Endothelial cell of umbilical vein (primary cell): ENCODE results near the gene CTNNA2. TPM values are rescaled to one million over a fixed set of nuclear protein-coding genes. Genes with fewer than 3 reads are reported as not detected.

Experiments used
- BruUV-seq: library from RNA; stranded (reverse); fragments of 400-500 nt; replicated peaks from 2 replicates; lab custom pipeline; 2021; lab: Mats Ljungman, UMichigan
- CTCF ChIA-PET: fragments of 300-600, 350-600 bp; sonication (Branson Sonifier 250); formaldehyde crosslinking; loops from one replicate; lab custom pipeline; 2021; ENCODE audit warnings: antibody characterized with exemption, inconsistent platforms; lab: Charles Lee
- POLR2A ChIA-PET: fragments of 300-600, 350-600 bp; sonication (Branson Sonifier 250); formaldehyde crosslinking; loops from one replicate; lab custom pipeline; 2021; ENCODE audit warnings: antibody characterized with exemption, inconsistent platforms; lab: Charles Lee
- DNase-seq: peaks from one replicate; pipeline ENCODE4 v3.0.0-alpha.2; 2011; ENCODE audit warnings: low read depth, low spot score
- FAIRE-seq: peaks from 2 replicates; lab custom pipeline; 2011; peaks lifted over from hg19 to GRCh38; lab: Jason Lieb, UNC
- H2AFZ ChIP-seq: 2 replicates; pipeline ENCODE4 v1.6.0; 2012; ENCODE audit warnings: low read depth, low read length, control low read depth, inconsistent platforms
- H3K27ac ChIP-seq: 2 replicates; pipeline ENCODE4 v1.5.1; 2011; ENCODE audit warnings: low read depth, mild to moderate bottlenecking, control low read depth, low read length, moderate library complexity; ENCODE audit not compliant: insufficient read depth
- H3K27me3 ChIP-seq, 2 experiments: 2 replicates each; pipeline versions ENCODE4 v1.6.0 to v1.6.1; 2011; ENCODE audit warnings: low read length in 2 of 2, mixed read lengths in 1 of 2; ENCODE audit not compliant: control insufficient read depth in 2 of 2, insufficient read depth in 2 of 2
- H3K36me3 ChIP-seq, 2 experiments: 2 replicates in 1 of 2; 3 replicates in 1 of 2; pipeline ENCODE4 v1.5.1; 2011; ENCODE audit warnings: low read length in 2 of 2, mild to moderate bottlenecking in 1 of 2, moderate library complexity in 1 of 2; ENCODE audit not compliant: control insufficient read depth in 2 of 2, insufficient read depth in 2 of 2; ENCODE audit errors: extremely low read depth in 1 of 2
- H3K4me1 ChIP-seq: 3 replicates; pipeline ENCODE4 v1.5.1; 2011; ENCODE audit warnings: mild to moderate bottlenecking, low read length; ENCODE audit not compliant: control insufficient read depth, insufficient read depth; ENCODE audit errors: extremely low read depth
- H3K4me2 ChIP-seq: 2 replicates; pipeline ENCODE4 v1.6.1; 2011; ENCODE audit warnings: low read length, control low read depth, mixed read lengths; ENCODE audit not compliant: insufficient read depth
- H3K4me3 ChIP-seq, 3 experiments: fragments of 200-600 bp in 1 of 3; sonication (generic), shearing (Covaris generic) in 1 of 3; replicated peaks in 1 of 3; 2 replicates each; pipeline ENCODE4 v1.5.1; 2011 to 2016; ENCODE audit warnings: control low read depth in 3 of 3, low read length in 3 of 3, mild to moderate bottlenecking in 2 of 3, inconsistent platforms in 1 of 3, low read depth in 1 of 3, moderate library complexity in 1 of 3; ENCODE audit not compliant: insufficient read depth in 1 of 3
- H3K79me2 ChIP-seq: 2 replicates; pipeline ENCODE4 v1.6.0; 2012; ENCODE audit warnings: low read length, inconsistent platforms; ENCODE audit not compliant: control insufficient read depth, insufficient read depth
- H3K9ac ChIP-seq: replicated peaks from 2 replicates; pipeline ENCODE3; 2011; ENCODE audit warnings: low read length, control low read depth; ENCODE audit not compliant: insufficient read depth; ENCODE audit errors: extremely low read depth
- H3K9me1 ChIP-seq: replicated peaks from 3 replicates; pipeline ENCODE4 v1.6.0; 2011; ENCODE audit warnings: mild to moderate bottlenecking, low read length; ENCODE audit not compliant: control insufficient read depth, insufficient read depth; ENCODE audit errors: extremely low read depth
- H3K9me3 ChIP-seq: replicated peaks from 2 replicates; pipeline ENCODE4 v1.5.1; 2012; ENCODE audit warnings: low read length, inconsistent platforms; ENCODE audit not compliant: control insufficient read depth, insufficient read depth
- H4K20me1 ChIP-seq: replicated peaks from 2 replicates; pipeline ENCODE3; 2011; ENCODE audit warnings: mild to moderate bottlenecking, low read length; ENCODE audit not compliant: control insufficient read depth, insufficient read depth; ENCODE audit errors: extremely low read depth
- EZH2 ChIP-seq: IDR thresholded peaks from 2 replicates; pipeline ENCODE4 v1.6.1; 2012; ENCODE audit warnings: borderline replicate concordance, low read depth, mild to moderate bottlenecking, moderate library complexity, low read length, inconsistent platforms; ENCODE audit not compliant: severe bottlenecking
- FOS ChIP-seq: IDR thresholded peaks from 2 replicates; pipeline ENCODE4 v1.6.1; 2011; ENCODE audit warnings: mild to moderate bottlenecking, low read length, moderate library complexity, borderline replicate concordance; ENCODE audit not compliant: insufficient read depth
- GATA2 ChIP-seq: IDR thresholded peaks from 2 replicates; pipeline ENCODE4 v1.7.0; 2011; ENCODE audit warnings: low read depth, mild to moderate bottlenecking, moderate library complexity, mixed read lengths, low read length; ENCODE audit not compliant: insufficient read length, insufficient read depth
- JUN ChIP-seq: IDR thresholded peaks from 2 replicates; pipeline ENCODE4 v1.6.1; 2011; ENCODE audit warnings: borderline replicate concordance, low read depth; ENCODE audit not compliant: insufficient read length, insufficient read depth
- MYC ChIP-seq: IDR thresholded peaks from one replicate; pipeline ENCODE4 v1.6.1; 2011; ENCODE audit warnings: mild to moderate bottlenecking, low read depth, low read length
- POLR2A ChIP-seq: IDR thresholded peaks from 2 replicates; pipeline ENCODE4 v1.6.1; 2012; ENCODE audit warnings: low read depth, mild to moderate bottlenecking, control low read depth, low read length
- POLR2AphosphoS5 ChIP-seq: IDR thresholded peaks from 2 replicates; pipeline ENCODE4 v1.6.1; 2012; ENCODE audit warnings: low read depth, mild to moderate bottlenecking, control low read depth, low read length, moderate library complexity; ENCODE audit not compliant: insufficient read depth
- dilution Hi-C: fragments of 300-500 bp; cut with MboI; formaldehyde crosslinking; loops from one replicate; pipeline ENCODE4 v1.15.0; 2019; ENCODE audit warnings: low sequenced_read_pairs; ENCODE audit not compliant: extremely low pct_ligation_motif_present
- intact Hi-C: fragments of 100-400 bp; cut with micrococcal nuclease; formaldehyde crosslinking; loops from one replicate; pipeline ENCODE4 v1.10.0; 2022
- polyA plus RNA-seq, 4 experiments: library from polyadenylated mRNA; depleted of rRNA in 3 of 4; stranded (reverse) in 3 of 4; unstranded in 1 of 4; fragments of >200 nt; gene quantifications; 2 replicates each; pipeline versions ENCODE4 v1.2.1 to v1.2.3, GENCODE V29; 2011 to 2012; ENCODE audit warnings: missing spikeins in 1 of 4
- total RNA-seq: library from RNA; stranded (reverse); gene quantifications from 2 replicates; pipeline ENCODE4 v1.2.3, GENCODE V29; 2021
- TF ChIP-seq, protein P1 (sequence below), 2 donors: IDR thresholded peaks; 1 replicate in 1 of 2; 2 replicates in 1 of 2; pipeline ENCODE4 v1.5.1; 2011; ENCODE audit warnings: low read length in 2 of 2, mild to moderate bottlenecking in 2 of 2, moderate library complexity in 2 of 2, control low read depth in 1 of 2, inconsistent platforms in 1 of 2, low read depth in 1 of 2; ENCODE audit not compliant: insufficient read depth in 1 of 2; ENCODE audit errors: extremely low read depth in 1 of 2
- TF ChIP-seq, protein P2 (sequence below): IDR thresholded peaks from 2 replicates; pipeline ENCODE4 v1.6.1; 2011; ENCODE audit not compliant: insufficient read depth, insufficient read length

The CTNNA2 gene
- total and polyA plus RNA-seq, 2 donors (not counting 3 experiments of a cell fraction or from before 2014, with no cell fraction given): not detected

DNA sequence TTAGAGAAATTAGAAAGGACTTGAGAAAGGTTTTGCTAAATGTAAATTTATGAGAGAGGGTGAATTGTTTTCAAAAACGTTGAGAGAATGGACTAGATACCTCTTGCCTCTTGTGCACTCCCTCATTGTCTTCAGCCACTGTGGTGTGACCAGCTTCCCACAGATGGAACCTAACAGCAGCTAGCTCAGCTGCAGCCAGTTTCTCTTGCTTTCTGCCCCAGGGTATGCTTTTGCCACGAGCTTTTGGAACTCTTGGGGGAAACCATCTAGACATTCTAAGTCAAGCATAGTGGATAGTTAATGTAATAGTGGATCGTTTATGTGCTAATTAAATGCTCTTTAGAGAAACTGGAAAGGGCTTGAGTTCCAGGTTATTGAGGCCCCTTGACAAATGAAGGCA, 288.2 kb downstream of the CTNNA2 start:
- no peaks in the 10 kb centered on the region for H3K27me3 ChIP-seq
- H3K9me3 ChIP-seq: peaks cover 4% of the 10 kb centered on the region
- no peak overlapping the region for H2AFZ ChIP-seq
- POLR2A ChIA-PET: no interaction called here
- H4K20me1 ChIP-seq: no peaks in the 10 kb centered on the region
- intact Hi-C loops: no loop called here
- no peak for TF ChIP-seq JUN
- TF ChIP-seq GATA2: no peak
- TF ChIP-seq, protein P1, sequence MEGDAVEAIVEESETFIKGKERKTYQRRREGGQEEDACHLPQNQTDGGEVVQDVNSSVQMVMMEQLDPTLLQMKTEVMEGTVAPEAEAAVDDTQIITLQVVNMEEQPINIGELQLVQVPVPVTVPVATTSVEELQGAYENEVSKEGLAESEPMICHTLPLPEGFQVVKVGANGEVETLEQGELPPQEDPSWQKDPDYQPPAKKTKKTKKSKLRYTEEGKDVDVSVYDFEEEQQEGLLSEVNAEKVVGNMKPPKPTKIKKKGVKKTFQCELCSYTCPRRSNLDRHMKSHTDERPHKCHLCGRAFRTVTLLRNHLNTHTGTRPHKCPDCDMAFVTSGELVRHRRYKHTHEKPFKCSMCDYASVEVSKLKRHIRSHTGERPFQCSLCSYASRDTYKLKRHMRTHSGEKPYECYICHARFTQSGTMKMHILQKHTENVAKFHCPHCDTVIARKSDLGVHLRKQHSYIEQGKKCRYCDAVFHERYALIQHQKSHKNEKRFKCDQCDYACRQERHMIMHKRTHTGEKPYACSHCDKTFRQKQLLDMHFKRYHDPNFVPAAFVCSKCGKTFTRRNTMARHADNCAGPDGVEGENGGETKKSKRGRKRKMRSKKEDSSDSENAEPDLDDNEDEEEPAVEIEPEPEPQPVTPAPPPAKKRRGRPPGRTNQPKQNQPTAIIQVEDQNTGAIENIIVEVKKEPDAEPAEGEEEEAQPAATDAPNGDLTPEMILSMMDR (IDR thresholded peaks at IDR 0.05; ENCODE audit: extremely low read depth in 1 of 2, insufficient read depth in 1 of 2, low read depth in 1 of 2, low read length in 2 of 2): no peak
- TF ChIP-seq, protein P2, sequence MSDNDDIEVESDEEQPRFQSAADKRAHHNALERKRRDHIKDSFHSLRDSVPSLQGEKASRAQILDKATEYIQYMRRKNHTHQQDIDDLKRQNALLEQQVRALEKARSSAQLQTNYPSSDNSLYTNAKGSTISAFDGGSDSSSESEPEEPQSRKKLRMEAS: no peak
- TF ChIP-seq FOS: no peak
- no peak for TF ChIP-seq EZH2
- no peak for TF ChIP-seq POLR2A
- no peak for TF ChIP-seq POLR2AphosphoS5
- no peak for TF ChIP-seq MYC
- H3K36me3 ChIP-seq: no peaks in the 10 kb centered on the region
- DNase-seq (no peak), FAIRE-seq (no peak)
- BruUV-seq: no TSS peak
- H3K4me1 ChIP-seq: no peaks in the 10 kb centered on the region
- no peak overlapping the region for H3K27ac ChIP-seq
- no peaks in the 10 kb centered on the region for H3K79me2 ChIP-seq
- H3K9ac ChIP-seq: no peak overlapping the region
- dilution Hi-C loops: no loop called here
- H3K9me1 ChIP-seq: no peaks in the 10 kb centered on the region
- no peak overlapping the region for H3K4me2 ChIP-seq
- CTCF ChIA-PET: no interaction called here
- no peak overlapping the region for H3K4me3 ChIP-seq
